Measurements from ENCODE around the gene DISC1.

The DISC1 gene

GRCh38 chr1:231707407-231707806 is 80.8 kb downstream of the DISC1 start:
- TF ChIP-seq CTCF (IDR thresholded peaks at IDR 0.05): no peak

- no peak for TF ChIP-seq CTCF (IDR thresholded peaks at IDR 0.05)
These were observed 81.8 kb downstream of the DISC1 start for GRCh38 chr1:231708394-231708793.

DNA sequence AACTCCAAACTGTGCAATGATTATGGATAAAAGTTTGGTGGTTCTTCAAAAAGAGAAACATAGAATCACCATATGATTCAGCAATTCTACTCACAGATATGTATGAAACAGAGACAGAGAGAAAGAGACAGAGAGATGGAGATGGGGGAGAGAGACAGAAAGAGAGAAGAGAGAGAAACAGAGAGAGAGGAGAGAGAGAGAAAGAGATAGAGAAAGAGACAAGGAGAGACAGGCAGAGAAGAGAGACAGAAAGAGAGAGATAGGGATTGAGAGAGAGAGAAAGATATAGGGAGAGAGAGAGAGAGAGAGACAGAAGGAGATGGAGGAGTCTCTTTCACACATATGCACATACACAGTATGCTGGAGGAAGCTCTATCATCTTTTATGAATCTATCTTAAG is 87.8 kb downstream of the DISC1 start:
- TF ChIP-seq CTCF (IDR thresholded peaks at IDR 0.05): no peak

- no peak for TF ChIP-seq CTCF (IDR thresholded peaks at IDR 0.05)
These were observed 89.5 kb downstream of the DISC1 start for GRCh38 chr1:231715816-231716722.

GRCh38 chr1:231716879-231717278 is 90.3 kb downstream of the DISC1 start:
- TF ChIP-seq CTCF (IDR thresholded peaks at IDR 0.05): no peak

DNA sequence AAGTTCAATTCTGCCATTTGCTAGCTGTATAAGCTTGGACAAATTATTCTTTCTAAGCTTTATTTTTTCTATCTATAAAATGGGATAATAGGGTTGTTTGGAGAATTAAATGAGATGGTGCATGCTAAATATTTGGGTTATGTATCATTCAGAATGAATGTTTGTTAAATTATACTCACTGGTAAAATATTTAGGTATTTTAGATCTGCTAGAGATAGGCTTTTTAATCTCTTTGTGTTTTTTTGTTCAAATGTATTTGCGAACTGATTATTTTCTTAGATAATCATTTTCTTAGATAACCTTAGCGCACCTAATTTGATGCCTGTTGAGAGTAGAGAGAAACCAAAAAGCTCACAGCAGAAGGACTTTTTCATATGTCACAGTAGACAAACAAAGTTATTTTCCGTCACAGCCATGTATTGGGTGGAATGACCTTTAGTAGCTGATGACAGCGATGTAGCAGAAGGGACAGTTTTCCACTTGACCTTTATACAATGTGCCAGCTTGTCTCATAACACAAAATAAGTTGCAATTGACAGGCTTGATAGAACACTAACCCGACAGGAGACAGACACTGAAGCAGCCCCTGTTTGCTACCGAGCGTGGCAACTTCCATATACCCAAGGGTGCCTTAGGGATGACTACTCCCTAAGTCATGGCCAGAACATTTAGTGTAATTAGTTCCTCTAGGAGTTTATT is 93.0 kb downstream of the DISC1 start:
- TF ChIP-seq CTCF (IDR thresholded peaks at IDR 0.05): no peak

DNA sequence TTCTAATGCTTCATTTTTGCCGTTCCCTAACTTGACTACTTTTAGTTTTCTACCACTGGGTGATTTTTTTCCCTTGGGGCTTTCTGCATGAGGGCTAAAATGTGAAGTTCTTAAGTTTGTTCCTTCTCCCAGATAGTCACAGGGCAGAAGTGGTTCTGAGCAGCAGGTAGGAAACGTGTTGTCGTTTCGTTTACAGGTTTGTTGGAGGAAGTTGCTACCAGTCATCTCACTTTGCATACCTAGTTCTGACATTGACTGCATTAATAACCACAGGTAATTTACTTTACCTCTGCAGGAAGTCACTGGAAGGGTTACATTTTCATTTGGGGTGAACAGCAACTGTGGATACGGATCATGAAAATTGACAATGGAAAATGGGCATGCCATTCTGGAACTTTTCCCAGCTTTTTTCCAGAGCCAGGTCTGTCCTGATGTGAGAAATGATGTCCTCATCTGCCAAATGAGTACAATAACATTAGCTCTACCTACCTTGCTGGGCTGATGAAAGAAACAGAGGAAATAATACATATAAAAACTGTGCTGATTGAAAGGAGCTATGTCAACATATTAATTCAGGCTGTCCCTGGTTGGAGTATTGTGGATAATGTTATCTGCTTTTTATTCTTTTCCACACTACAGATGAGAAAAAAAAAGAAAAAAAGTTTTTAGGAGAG is 94.2 kb downstream of the DISC1 start:
- no peak for TF ChIP-seq CTCF (IDR thresholded peaks at IDR 0.05)

All from LNCAP (cell line).